A549 (cell line): ENCODE data around the gene KCNH3. TPM values are rescaled to one million over a fixed set of nuclear protein-coding genes. Genes with fewer than 3 reads are reported as not detected.

Source experiments
- ATAC-seq, 2 experiments: fragments of 200-7000 bp in 1 of 2; fragments of >200 bp in 1 of 2; cut with Nextera tagmentation in 1 of 2; cut with Tn5 transposase in 1 of 2; 3 replicates each; pipeline versions ENCODE4 v1.8.0 to v1.9.1; 2018 to 2020; ENCODE audit warnings: mild to moderate bottlenecking in 1 of 2, moderate library complexity in 1 of 2
- CTCF ChIA-PET: fragments of 300-600 bp; sonication (Branson Sonifier 250); formaldehyde crosslinking; extraction: SDS; loops from one replicate; lab custom pipeline; 2021; ENCODE audit warnings: antibody characterized with exemption, inconsistent platforms; lab: Yijun Ruan, JAX
- POLR2A ChIA-PET: fragments of 350-600 bp; formaldehyde crosslinking; extraction: SDS; loops from one replicate; lab custom pipeline; 2021; ENCODE audit warnings: antibody characterized with exemption, inconsistent platforms; lab: Yijun Ruan, JAX
- DNase-seq, 2 experiments: peaks; one replicate each; pipeline versions ENCODE4 v3.0.0 to v3.0.0-alpha.2; 2011 to 2016; ENCODE audit warnings: low read depth in 1 of 2, low spot score in 1 of 2
- FAIRE-seq: peaks from 2 replicates; lab custom pipeline; 2011; peaks lifted over from hg19 to GRCh38; lab: Jason Lieb, UNC
- H3K27ac ChIP-seq, 2 experiments: fragments of >200 bp; sonication (Bioruptor Twin); formaldehyde crosslinking; 3 replicates each; pipeline ENCODE4 v1.5.1; 2016 to 2017
- H3K4me1 ChIP-seq: fragments of >200 bp; sonication (Bioruptor Twin); formaldehyde crosslinking; 3 replicates; pipeline ENCODE4 v1.6.1; 2016
- H3K4me2 ChIP-seq: fragments of >200 bp; sonication (Bioruptor Twin); formaldehyde crosslinking; 3 replicates; pipeline ENCODE4 v1.6.1; 2016
- H3K4me3 ChIP-seq: fragments of >200 bp; sonication (Bioruptor Twin); formaldehyde crosslinking; 3 replicates; pipeline ENCODE4 v1.5.1; 2016
- H3K9me3 ChIP-seq: fragments of >200 bp; sonication (Bioruptor Twin); formaldehyde crosslinking; 3 replicates; pipeline ENCODE4 v1.6.1; 2016
- CBX8 ChIP-seq: fragments of 200-600 bp; sonication (generic); IDR thresholded peaks from 2 replicates; pipeline ENCODE4 v1.6.1; 2016
- CEBPB ChIP-seq, 2 experiments: fragments of >200 bp in 1 of 2; sonication (Bioruptor Twin) in 1 of 2; formaldehyde crosslinking in 1 of 2; IDR thresholded peaks; 2 replicates each; pipeline ENCODE4 v1.6.1; 2012 to 2016
- CTCF ChIP-seq: fragments of >200 bp; sonication (Bioruptor Twin); formaldehyde crosslinking; IDR thresholded peaks from 3 replicates; pipeline ENCODE4 v1.5.1; 2016
- EHF ChIP-seq: fragments of 250-450 bp; sonication (Bioruptor Pico); IDR thresholded peaks from 2 replicates; pipeline ENCODE4 v1.5.0; 2020; ENCODE audit warnings: mild to moderate bottlenecking
- ESRRA ChIP-seq: fragments of 150-350 bp; IDR thresholded peaks from 2 replicates; pipeline ENCODE4 v1.6.1; 2014; ENCODE audit warnings: mild to moderate bottlenecking, low read length, borderline replicate concordance
- FOSB ChIP-seq: fragments of 250-450 bp; sonication (Bioruptor Pico); IDR thresholded peaks from 2 replicates; pipeline ENCODE4 v1.5.0; 2020; ENCODE audit warnings: mild to moderate bottlenecking, moderate library complexity
- FOSL2 ChIP-seq, 2 experiments: fragments of 450-650 bp in 1 of 2; fragments of >200 bp in 1 of 2; sonication (Bioruptor Twin) in 1 of 2; formaldehyde crosslinking; IDR thresholded peaks; 2 replicates each; pipeline versions ENCODE4 v1.5.0 to v1.6.1; 2016 to 2020; ENCODE audit warnings: mild to moderate bottlenecking in 1 of 2, moderate library complexity in 1 of 2
- FOXS1 ChIP-seq: fragments of 250-450 bp; sonication (Bioruptor Pico); IDR thresholded peaks from 2 replicates; pipeline ENCODE4 v1.5.0; 2020; ENCODE audit warnings: mild to moderate bottlenecking, moderate library complexity
- HOXA7 ChIP-seq: fragments of 250-450 bp; sonication (Bioruptor Pico); IDR thresholded peaks from 2 replicates; pipeline ENCODE4 v1.5.0; 2020; ENCODE audit warnings: mild to moderate bottlenecking, moderate library complexity
- KDM5A ChIP-seq: fragments of 200-600 bp; sonication (generic); IDR thresholded peaks from 2 replicates; pipeline ENCODE4 v1.6.1; 2016; ENCODE audit warnings: antibody characterized with exemption, mild to moderate bottlenecking
- MAX ChIP-seq: IDR thresholded peaks from 2 replicates; pipeline ENCODE4 v1.6.1; 2012
- MYC ChIP-seq: IDR thresholded peaks from 2 replicates; pipeline ENCODE4 v1.6.1; 2012; ENCODE audit warnings: mild to moderate bottlenecking, inconsistent platforms, low read length, improper control_type of control experiment, borderline replicate concordance
- NFE2L2 ChIP-seq: fragments of 150-350 bp; conservative IDR thresholded peaks from 2 replicates; pipeline ENCODE4 v1.6.1; 2014; ENCODE audit warnings: low read length
- PBX3 ChIP-seq: IDR thresholded peaks from 2 replicates; pipeline ENCODE4 v1.6.1; 2012
- POLR2AphosphoS2 ChIP-seq: conservative IDR thresholded peaks from 2 replicates; pipeline ENCODE4 v1.6.1; 2012; ENCODE audit warnings: low read length, improper control_type of control experiment, inconsistent platforms
- RAD21 ChIP-seq, 2 experiments: fragments of >200 bp in 1 of 2; sonication (Bioruptor Twin) in 1 of 2; formaldehyde crosslinking in 1 of 2; IDR thresholded peaks in 1 of 2; conservative IDR thresholded peaks in 1 of 2; 2 replicates in 1 of 2; 3 replicates in 1 of 2; pipeline ENCODE4 v1.6.1; 2012 to 2018; ENCODE audit warnings: inconsistent platforms in 1 of 2
- SMC3 ChIP-seq: fragments of >200 bp; sonication (Bioruptor Twin); formaldehyde crosslinking; IDR thresholded peaks from 3 replicates; pipeline ENCODE4 v1.6.1; 2018; ENCODE audit warnings: inconsistent platforms
- TFCP2L1 ChIP-seq: fragments of 250-450 bp; sonication (Bioruptor Pico); IDR thresholded peaks from 2 replicates; pipeline ENCODE4 v1.5.0; 2021; ENCODE audit warnings: mild to moderate bottlenecking
- TP53 ChIP-seq: fragments of 250-450 bp; sonication (Bioruptor Pico); IDR thresholded peaks from 2 replicates; pipeline ENCODE4 v1.5.0; 2021; ENCODE audit warnings: mild to moderate bottlenecking, moderate library complexity
- WGBS: methylation state at CpG from one replicate; pipeline ENCODE4 v1.1.6; 2017; ENCODE audit errors: missing lambda C conversion rate; 5-methylcytosine and 5-hydroxymethylcytosine counted together
- polyA plus RNA-seq, 4 experiments: library from polyadenylated mRNA; depleted of rRNA in 3 of 4; stranded (reverse); fragments of >200 nt; fragmentation: RNase III in 1 of 4; extraction: RNeasy Plus Mini Kit Qiagen cat#74134 plus additional on column Dnase treatment in 1 of 4; gene quantifications; 2 replicates in 3 of 4; 3 replicates in 1 of 4; pipeline ENCODE4 v1.2.3, GENCODE V29; 2011 to 2017
- TF ChIP-seq, protein P1 (sequence below): fragments of 150-350 bp; IDR thresholded peaks from 2 replicates; pipeline ENCODE4 v1.6.1; 2014; ENCODE audit warnings: low read depth, mild to moderate bottlenecking, low read length
- TF ChIP-seq, protein P2 (sequence below): fragments of 200-600 bp; sonication (generic); IDR thresholded peaks from 2 replicates; pipeline ENCODE4 v1.6.1; 2016; ENCODE audit warnings: antibody characterized with exemption, mild to moderate bottlenecking, moderate library complexity

Gene KCNH3
- polyA plus RNA-seq, 2 of the 4 experiments (the other 2 are of a cell fraction) = 1.0 to 2.2 TPM

DNA sequence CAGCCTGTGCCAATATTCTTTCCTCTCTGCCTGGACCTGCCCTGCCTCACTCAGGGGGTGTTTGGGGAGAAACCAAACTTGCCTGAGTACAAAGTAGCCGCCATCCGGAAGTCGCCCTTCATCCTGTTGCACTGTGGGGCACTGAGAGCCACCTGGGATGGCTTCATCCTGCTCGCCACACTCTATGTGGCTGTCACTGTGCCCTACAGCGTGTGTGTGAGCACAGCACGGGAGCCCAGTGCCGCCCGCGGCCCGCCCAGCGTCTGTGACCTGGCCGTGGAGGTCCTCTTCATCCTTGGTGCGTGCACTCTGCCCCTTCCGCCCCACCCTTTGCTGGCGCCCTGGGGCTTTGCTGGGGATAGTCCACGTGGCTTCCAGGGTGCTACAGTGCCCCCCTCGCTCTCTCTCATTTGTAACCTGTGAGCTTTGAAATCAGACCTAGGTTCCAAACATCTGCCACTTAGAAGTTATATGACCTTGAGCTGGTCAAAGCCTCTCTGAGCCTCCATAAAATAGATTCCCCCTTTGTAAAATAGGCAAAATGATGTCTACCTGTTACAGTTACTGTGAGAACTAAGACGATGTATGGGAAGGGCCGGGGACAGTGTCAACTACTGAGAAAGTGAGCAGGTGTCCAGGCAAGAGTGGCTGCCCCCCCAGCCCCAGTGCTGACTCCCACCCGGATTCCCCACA is 4.5 kb downstream of the KCNH3 start:
- Histone ChIP-seq H3K9me3 (no peaks in the 10 kb centered on the region), H3K27ac (no peak overlapping the region), H3K4me3 (no peak overlapping the region), H3K4me1 (peaks cover 10% of the 10 kb centered on the region; the same call in 2 of the 3 replicates), H3K4me2 (no peak overlapping the region)
- FAIRE-seq = no peak
- no peak for DNase-seq
- no peak for ATAC-seq
- CTCF ChIA-PET = interaction anchor here (1.7 to 6.8 kb wide), 3 partner anchors 13 to 212 kb away, joined by 7 to 56 read pairs (median 8); no protein-coding TSS in a partner anchor
- TF ChIP-seq NFE2L2 (no peak), FOSL2 (IDR thresholded peaks at IDR 0.05) (no peak), FOSL2 (CRISPR knock-in tag; IDR thresholded peaks at IDR 0.05) (no peak), FOSB (CRISPR knock-in tag) (no peak), KDM5A (no peak), RAD21 (conservative IDR thresholded peaks at IDR 0.05 in 1 of 2, IDR thresholded peaks at IDR 0.05 in 1 of 2) (no peak)
- TF ChIP-seq, protein P1, sequence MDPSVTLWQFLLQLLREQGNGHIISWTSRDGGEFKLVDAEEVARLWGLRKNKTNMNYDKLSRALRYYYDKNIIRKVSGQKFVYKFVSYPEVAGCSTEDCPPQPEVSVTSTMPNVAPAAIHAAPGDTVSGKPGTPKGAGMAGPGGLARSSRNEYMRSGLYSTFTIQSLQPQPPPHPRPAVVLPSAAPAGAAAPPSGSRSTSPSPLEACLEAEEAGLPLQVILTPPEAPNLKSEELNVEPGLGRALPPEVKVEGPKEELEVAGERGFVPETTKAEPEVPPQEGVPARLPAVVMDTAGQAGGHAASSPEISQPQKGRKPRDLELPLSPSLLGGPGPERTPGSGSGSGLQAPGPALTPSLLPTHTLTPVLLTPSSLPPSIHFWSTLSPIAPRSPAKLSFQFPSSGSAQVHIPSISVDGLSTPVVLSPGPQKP = no peak
- TF ChIP-seq, protein P2, sequence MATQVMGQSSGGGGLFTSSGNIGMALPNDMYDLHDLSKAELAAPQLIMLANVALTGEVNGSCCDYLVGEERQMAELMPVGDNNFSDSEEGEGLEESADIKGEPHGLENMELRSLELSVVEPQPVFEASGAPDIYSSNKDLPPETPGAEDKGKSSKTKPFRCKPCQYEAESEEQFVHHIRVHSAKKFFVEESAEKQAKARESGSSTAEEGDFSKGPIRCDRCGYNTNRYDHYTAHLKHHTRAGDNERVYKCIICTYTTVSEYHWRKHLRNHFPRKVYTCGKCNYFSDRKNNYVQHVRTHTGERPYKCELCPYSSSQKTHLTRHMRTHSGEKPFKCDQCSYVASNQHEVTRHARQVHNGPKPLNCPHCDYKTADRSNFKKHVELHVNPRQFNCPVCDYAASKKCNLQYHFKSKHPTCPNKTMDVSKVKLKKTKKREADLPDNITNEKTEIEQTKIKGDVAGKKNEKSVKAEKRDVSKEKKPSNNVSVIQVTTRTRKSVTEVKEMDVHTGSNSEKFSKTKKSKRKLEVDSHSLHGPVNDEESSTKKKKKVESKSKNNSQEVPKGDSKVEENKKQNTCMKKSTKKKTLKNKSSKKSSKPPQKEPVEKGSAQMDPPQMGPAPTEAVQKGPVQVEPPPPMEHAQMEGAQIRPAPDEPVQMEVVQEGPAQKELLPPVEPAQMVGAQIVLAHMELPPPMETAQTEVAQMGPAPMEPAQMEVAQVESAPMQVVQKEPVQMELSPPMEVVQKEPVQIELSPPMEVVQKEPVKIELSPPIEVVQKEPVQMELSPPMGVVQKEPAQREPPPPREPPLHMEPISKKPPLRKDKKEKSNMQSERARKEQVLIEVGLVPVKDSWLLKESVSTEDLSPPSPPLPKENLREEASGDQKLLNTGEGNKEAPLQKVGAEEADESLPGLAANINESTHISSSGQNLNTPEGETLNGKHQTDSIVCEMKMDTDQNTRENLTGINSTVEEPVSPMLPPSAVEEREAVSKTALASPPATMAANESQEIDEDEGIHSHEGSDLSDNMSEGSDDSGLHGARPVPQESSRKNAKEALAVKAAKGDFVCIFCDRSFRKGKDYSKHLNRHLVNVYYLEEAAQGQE = no peak
- WGBS = 73% methylated on average over 20 of the region's 20 CpGs
- POLR2A ChIA-PET = no interaction called here

DNA sequence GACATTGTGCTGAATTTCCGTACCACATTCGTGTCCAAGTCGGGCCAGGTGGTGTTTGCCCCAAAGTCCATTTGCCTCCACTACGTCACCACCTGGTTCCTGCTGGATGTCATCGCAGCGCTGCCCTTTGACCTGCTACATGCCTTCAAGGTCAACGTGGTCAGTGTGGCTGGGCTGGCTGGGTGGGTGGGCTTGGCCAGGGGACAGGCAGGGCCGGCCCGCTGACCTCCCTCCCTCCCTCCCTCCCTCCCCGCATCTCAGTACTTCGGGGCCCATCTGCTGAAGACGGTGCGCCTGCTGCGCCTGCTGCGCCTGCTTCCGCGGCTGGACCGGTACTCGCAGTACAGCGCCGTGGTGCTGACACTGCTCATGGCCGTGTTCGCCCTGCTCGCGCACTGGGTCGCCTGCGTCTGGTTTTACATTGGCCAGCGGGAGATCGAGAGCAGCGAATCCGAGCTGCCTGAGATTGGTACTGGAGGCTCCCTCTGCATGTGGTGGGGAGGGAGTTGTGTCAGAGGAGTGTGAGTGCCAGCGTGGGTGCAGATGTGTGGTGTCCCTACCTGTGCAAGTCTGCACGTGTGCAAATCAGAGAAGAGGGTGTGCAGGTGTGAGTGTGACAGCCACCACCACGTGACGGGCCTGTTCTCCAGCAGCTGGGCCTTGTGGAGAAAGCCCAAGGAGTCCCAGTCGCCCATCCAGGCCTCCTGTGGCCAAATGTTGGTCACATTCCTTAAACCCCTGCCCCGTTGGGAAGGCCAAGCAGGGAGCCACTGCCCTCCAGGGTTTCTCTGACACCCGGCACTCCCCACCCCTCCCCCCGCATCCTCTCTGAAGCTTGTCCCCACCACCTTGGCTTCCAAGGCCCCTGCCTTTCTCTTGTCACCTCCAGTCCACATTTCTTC is 5.3 kb downstream of the KCNH3 start:
- 82% methylated on average over 37 of the region's 39 CpGs for WGBS
- no peak overlapping the region for H3K4me3 ChIP-seq
- no peak overlapping the region for H3K4me2 ChIP-seq
- no peak for FAIRE-seq
- H3K9me3 ChIP-seq = no peaks in the 10 kb centered on the region
- ATAC-seq = no peak
- TF ChIP-seq TP53 (CRISPR knock-in tag) (no peak), ESRRA (no peak), TFCP2L1 (CRISPR knock-in tag) (no peak), CEBPB (IDR thresholded peaks at IDR 0.05) (no peak), CTCF (no peak), MAX (no peak), MYC (no peak), FOXS1 (no peak), EHF (no peak), PBX3 (no peak), SMC3 (no peak), CBX8 (no peak), NFE2L2 (no peak), HOXA7 (CRISPR knock-in tag) (no peak), POLR2AphosphoS2 (no peak)
- POLR2A ChIA-PET = no interaction called here
- peaks cover 8% of the 10 kb centered on the region; the same call in 2 of the 3 replicates for H3K4me1 ChIP-seq
- CTCF ChIA-PET = interaction anchor here (1.6 to 6.8 kb wide), 2 partner anchors 13 to 255 kb away, joined by 5 to 56 read pairs; no protein-coding TSS in a partner anchor
- no peak overlapping the region for H3K27ac ChIP-seq
- no peak for DNase-seq
